ENCODE data around the gene PRKCB. TPM values are rescaled to one million over a fixed set of nuclear protein-coding genes. Genes with fewer than 3 reads are reported as not detected.

Gene PRKCB
- total and polyA plus RNA-seq, 2 donors (not counting 1 experiment from before 2014, with no cell fraction given) = 0.01 TPM; not detected in 1

DNA sequence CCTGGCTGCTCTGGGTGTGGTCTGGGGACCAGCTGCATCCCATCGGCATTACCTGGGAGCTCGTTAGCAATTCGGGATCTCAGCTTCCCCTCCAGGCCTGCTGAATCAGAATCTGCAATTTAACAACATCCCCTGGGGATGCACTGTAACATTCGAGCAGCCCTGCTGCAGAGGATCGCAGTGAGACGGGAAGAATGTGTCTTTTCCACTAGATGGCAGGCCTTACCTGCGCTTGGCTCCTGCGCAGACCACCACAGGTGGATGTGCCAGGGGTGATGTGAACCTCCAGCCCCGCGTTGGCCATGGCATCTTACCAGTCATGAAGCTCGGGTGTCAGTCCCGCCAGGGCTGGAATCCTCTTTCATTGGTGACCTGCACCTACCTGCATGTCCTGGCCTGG, 209.9 kb downstream of the PRKCB start:
- Histone ChIP-seq H3K36me3 (ENCODE audit: control insufficient read depth, insufficient read depth, low read length) (no peaks in the 10 kb centered on the region), H3K4me2 (ENCODE audit: extremely low read depth, insufficient read depth, low read length) (no peak overlapping the region)

DNA sequence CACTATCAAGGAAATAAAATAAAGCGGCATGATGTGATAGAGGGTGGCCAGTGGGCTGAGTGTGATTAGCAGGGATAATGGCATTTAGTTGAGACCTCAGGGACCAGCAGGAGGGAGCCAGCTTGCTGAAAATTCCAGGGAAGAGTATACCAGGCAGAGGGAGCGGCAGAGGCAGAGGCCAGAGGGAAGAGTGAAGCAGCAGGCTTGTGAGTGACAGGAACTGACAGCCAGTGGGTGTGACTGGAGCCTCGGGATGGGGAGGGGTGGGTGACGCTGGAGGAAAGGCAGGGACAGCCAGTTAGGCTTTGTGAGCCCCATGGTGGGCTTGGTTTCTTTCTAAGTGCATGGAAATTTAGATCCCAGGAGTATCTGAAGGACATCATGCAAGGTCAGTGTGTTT, 210.7 kb downstream of the PRKCB start:
- Histone ChIP-seq H2AFZ (ENCODE audit: low read length) (no peak overlapping the region), H3K9me3 (ENCODE audit: control insufficient read depth, insufficient read depth, low read depth, low read length) (no peaks in the 10 kb centered on the region), H3K4me3 (replicated peaks in 1 of 4; ENCODE audit: control extremely low read depth in 1 of 4, insufficient read depth in 1 of 4, low read depth in 3 of 4, low read length in 4 of 4) (no peak overlapping the region), H3K36me3 (ENCODE audit: control insufficient read depth, insufficient read depth, low read length) (no peaks in the 10 kb centered on the region), H3K4me2 (ENCODE audit: extremely low read depth, insufficient read depth, low read length) (no peak overlapping the region), H3K79me2 (ENCODE audit: control insufficient read depth, insufficient read depth, low read length) (no peaks in the 10 kb centered on the region), H3K27ac (ENCODE audit: insufficient read depth, low read length) (no peak overlapping the region), H3K9ac (ENCODE audit: insufficient read depth, low read length) (no peak overlapping the region), H3K27me3 (ENCODE audit: control insufficient read depth, insufficient read depth, low read length) (no peaks in the 10 kb centered on the region), H3K4me1 (ENCODE audit: control insufficient read depth, extremely low read depth, insufficient read depth, low read length) (no peaks in the 10 kb centered on the region), H4K20me1 (ENCODE audit: control insufficient read depth, extremely low read depth, insufficient read depth, low read length) (no peaks in the 10 kb centered on the region)
- TF ChIP-seq EZH2 (IDR thresholded peaks at IDR 0.05; ENCODE audit: low read length, missing control alignments) = no peak
- TF ChIP-seq, protein P1, sequence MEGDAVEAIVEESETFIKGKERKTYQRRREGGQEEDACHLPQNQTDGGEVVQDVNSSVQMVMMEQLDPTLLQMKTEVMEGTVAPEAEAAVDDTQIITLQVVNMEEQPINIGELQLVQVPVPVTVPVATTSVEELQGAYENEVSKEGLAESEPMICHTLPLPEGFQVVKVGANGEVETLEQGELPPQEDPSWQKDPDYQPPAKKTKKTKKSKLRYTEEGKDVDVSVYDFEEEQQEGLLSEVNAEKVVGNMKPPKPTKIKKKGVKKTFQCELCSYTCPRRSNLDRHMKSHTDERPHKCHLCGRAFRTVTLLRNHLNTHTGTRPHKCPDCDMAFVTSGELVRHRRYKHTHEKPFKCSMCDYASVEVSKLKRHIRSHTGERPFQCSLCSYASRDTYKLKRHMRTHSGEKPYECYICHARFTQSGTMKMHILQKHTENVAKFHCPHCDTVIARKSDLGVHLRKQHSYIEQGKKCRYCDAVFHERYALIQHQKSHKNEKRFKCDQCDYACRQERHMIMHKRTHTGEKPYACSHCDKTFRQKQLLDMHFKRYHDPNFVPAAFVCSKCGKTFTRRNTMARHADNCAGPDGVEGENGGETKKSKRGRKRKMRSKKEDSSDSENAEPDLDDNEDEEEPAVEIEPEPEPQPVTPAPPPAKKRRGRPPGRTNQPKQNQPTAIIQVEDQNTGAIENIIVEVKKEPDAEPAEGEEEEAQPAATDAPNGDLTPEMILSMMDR (conservative IDR thresholded peaks at IDR 0.05 in 1 of 2, IDR thresholded peaks at IDR 0.05 in 1 of 2; ENCODE audit: low read depth in 1 of 2, low read length in 2 of 2) = no peak
- no peak for DNase-seq (ENCODE audit: low read depth in 2 of 2)

More for the DNA sequence above, 209.9 kb downstream of the PRKCB start:
- TF ChIP-seq, protein P1 (conservative IDR thresholded peaks at IDR 0.05 in 1 of 2, IDR thresholded peaks at IDR 0.05 in 1 of 2; ENCODE audit: low read depth in 1 of 2, low read length in 2 of 2) = no peak
- no peak for TF ChIP-seq EZH2 (IDR thresholded peaks at IDR 0.05; ENCODE audit: low read length, missing control alignments)
- Histone ChIP-seq H3K79me2 (ENCODE audit: control insufficient read depth, insufficient read depth, low read length) (no peaks in the 10 kb centered on the region), H3K9ac (ENCODE audit: insufficient read depth, low read length) (no peak overlapping the region), H3K4me3 (replicated peaks in 1 of 4; ENCODE audit: control extremely low read depth in 1 of 4, insufficient read depth in 1 of 4, low read depth in 3 of 4, low read length in 4 of 4) (no peak overlapping the region), H3K27ac (ENCODE audit: insufficient read depth, low read length) (no peak overlapping the region), H2AFZ (ENCODE audit: low read length) (no peak overlapping the region), H3K9me3 (ENCODE audit: control insufficient read depth, insufficient read depth, low read depth, low read length) (no peaks in the 10 kb centered on the region), H3K4me1 (ENCODE audit: control insufficient read depth, extremely low read depth, insufficient read depth, low read length) (no peaks in the 10 kb centered on the region), H3K27me3 (ENCODE audit: control insufficient read depth, insufficient read depth, low read length) (no peaks in the 10 kb centered on the region), H4K20me1 (ENCODE audit: control insufficient read depth, extremely low read depth, insufficient read depth, low read length) (no peaks in the 10 kb centered on the region)
- no peak for DNase-seq (ENCODE audit: low read depth in 2 of 2)

DNA sequence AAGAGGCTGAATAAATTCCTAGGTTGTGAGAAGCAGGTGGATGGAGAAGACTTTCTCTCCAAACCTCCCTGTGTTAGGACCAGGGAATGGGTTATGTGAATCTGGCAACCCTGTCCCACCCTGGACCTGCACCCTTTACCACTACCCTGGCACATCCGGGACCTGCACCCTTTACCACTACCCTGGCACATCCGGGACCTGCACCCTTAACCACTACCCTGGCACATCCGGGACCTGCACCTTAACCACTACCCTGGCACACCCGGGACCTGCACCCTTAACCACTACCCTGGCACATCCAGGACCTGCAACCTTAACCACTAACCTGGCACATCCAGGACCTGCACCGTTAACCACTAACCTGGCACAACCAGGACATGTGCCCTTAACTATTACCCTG, 213.3 kb downstream of the PRKCB start:
- Histone ChIP-seq H3K4me3 (replicated peaks in 1 of 4; ENCODE audit: control extremely low read depth in 1 of 4, insufficient read depth in 1 of 4, low read depth in 3 of 4, low read length in 4 of 4) (no peak overlapping the region), H2AFZ (ENCODE audit: low read length) (no peak overlapping the region), H3K36me3 (ENCODE audit: control insufficient read depth, insufficient read depth, low read length) (no peaks in the 10 kb centered on the region), H3K27me3 (ENCODE audit: control insufficient read depth, insufficient read depth, low read length) (no peaks in the 10 kb centered on the region), H3K4me1 (ENCODE audit: control insufficient read depth, extremely low read depth, insufficient read depth, low read length) (no peaks in the 10 kb centered on the region), H4K20me1 (ENCODE audit: control insufficient read depth, extremely low read depth, insufficient read depth, low read length) (no peaks in the 10 kb centered on the region), H3K27ac (ENCODE audit: insufficient read depth, low read length) (no peak overlapping the region), H3K9me3 (ENCODE audit: control insufficient read depth, insufficient read depth, low read depth, low read length) (no peaks in the 10 kb centered on the region), H3K4me2 (ENCODE audit: extremely low read depth, insufficient read depth, low read length) (no peak overlapping the region), H3K9ac (ENCODE audit: insufficient read depth, low read length) (no peak overlapping the region), H3K79me2 (ENCODE audit: control insufficient read depth, insufficient read depth, low read length) (no peaks in the 10 kb centered on the region)
- no peak for TF ChIP-seq EZH2 (IDR thresholded peaks at IDR 0.05; ENCODE audit: low read length, missing control alignments)
- TF ChIP-seq, protein P1 (conservative IDR thresholded peaks at IDR 0.05 in 1 of 2, IDR thresholded peaks at IDR 0.05 in 1 of 2; ENCODE audit: low read depth in 1 of 2, low read length in 2 of 2) = no peak
- DNase-seq (ENCODE audit: low read depth in 2 of 2) = no peak
